ENCODE results near the gene PDXP. TPM values are rescaled to one million over a fixed set of nuclear protein-coding genes. Genes with fewer than 3 reads are reported as not detected.

PDXP gene
- total and polyA plus RNA-seq, 2 of the 4 experiments (the other 2 are of a cell fraction) = 5.4 to 24.1 TPM

GRCh38 chr22:37621352-37621860 lies 37.1 kb upstream of the PDXP start:
- BruUV-seq (replicated peaks) = no TSS peak
- Histone ChIP-seq H3K4me3 (ENCODE audit: insufficient read depth, low read depth, low read length) (no peak overlapping the region), H3K9me3 (ENCODE audit: control insufficient read depth, insufficient read depth, low read length) (no peaks in the 10 kb centered on the region), H3K27me3 (ENCODE audit: control insufficient read depth, insufficient read depth, low read length) (no peaks in the 10 kb centered on the region), H3K9me1 (ENCODE audit: insufficient read depth, low read length) (no peaks in the 10 kb centered on the region), H3K79me1 (ENCODE audit: low read depth in 1 of 2, low read length in 2 of 2) (peaks cover 0 to 15% of the 10 kb centered on the region in 2 experiments; a peak in 2 of 4 replicates), H4K8ac (ENCODE audit: low read depth in 2 of 2, low read length in 2 of 2) (no peak overlapping the region), H2BK5ac (ENCODE audit: low read depth, low read length, poor library complexity, severe bottlenecking) (no peak overlapping the region), H2BK120ac (ENCODE audit: low read depth, low read length) (no peak overlapping the region), H3K4ac (ENCODE audit: low read depth, low read length) (no peak overlapping the region), H2BK20ac (ENCODE audit: low read depth, low read length) (no peak overlapping the region), H3K36me3 (ENCODE audit: control insufficient read depth, insufficient read depth, low read length) (peaks cover 57% of the 10 kb centered on the region), H3K18ac (ENCODE audit: low read depth, low read length) (no peak overlapping the region), H4K20me1 (ENCODE audit: insufficient read depth, low read length) (no peaks in the 10 kb centered on the region), H3K14ac (replicated peaks; ENCODE audit: low read depth, low read length) (no peak overlapping the region), H3K9ac (ENCODE audit: low read depth, low read length) (no peak overlapping the region), H3K23ac (ENCODE audit: low read depth, low read length) (no peak overlapping the region), H4K5ac (ENCODE audit: low read depth, low read length) (no peak overlapping the region), H2AFZ (replicated peaks; ENCODE audit: low read length, poor library complexity) (no peak overlapping the region), H3K56ac (ENCODE audit: extremely low read depth, insufficient read depth, low read length) (no peak overlapping the region), H3K27ac (ENCODE audit: insufficient read depth, low read length) (no peak overlapping the region), H3K4me2 (ENCODE audit: low read depth, low read length) (no peak overlapping the region), H2BK15ac (ENCODE audit: low read depth, low read length) (no peak overlapping the region), H4K91ac (ENCODE audit: insufficient read depth, low read depth, low read length) (no peak overlapping the region), H2AK9ac (replicated peaks; ENCODE audit: low read depth, low read length, poor library complexity) (no peak overlapping the region), H3K4me1 (ENCODE audit: control insufficient read depth, insufficient read depth, low read length) (peaks cover 3% of the 10 kb centered on the region; the same call in 1 of the 2 replicates), H2AK5ac (ENCODE audit: low read depth, low read length) (no peak overlapping the region)
- 100% methylated on average over 2 of the region's 12 CpGs; no CpG with 5 or more reads in 1 of the 2 experiments for WGBS, 2 experiments (ENCODE audit: extremely low coverage in 2 of 2, insufficient read length in 1 of 2)
- intact Hi-C loops (cut with micrococcal nuclease) = no loop called here
- dilution Hi-C loops (cut with HindIII; ENCODE audit: low sequenced_read_pairs, unreplicated experiment) = no loop called here
- DNase-seq (no peak), ATAC-seq (ENCODE audit: low read depth) (no peak)
- TF ChIP-seq BHLHE40 (IDR thresholded peaks at IDR 0.05; ENCODE audit: low read depth, low read length) (no peak), CTCF (conservative IDR thresholded peaks at IDR 0.05; ENCODE audit: low read depth, low read length) (no peak), SMC3 (IDR thresholded peaks at IDR 0.05; ENCODE audit: low read depth, low read length) (no peak), ELK1 (IDR thresholded peaks at IDR 0.05; ENCODE audit: borderline replicate concordance, low read depth, low read length) (no peak), MAZ (IDR thresholded peaks at IDR 0.05; ENCODE audit: borderline replicate concordance, low read depth, low read length) (no peak), POLR2A (IDR thresholded peaks at IDR 0.05; ENCODE audit: low read depth, low read length) (no peak), CHD1 (IDR thresholded peaks at IDR 0.05; ENCODE audit: low read depth, low read length) (no peak)
- ChIA-PET POLR2A (ENCODE audit: unreplicated experiment) (interaction anchor here (1.1 kb wide), 1 partner anchor 37 kb away, joined by 3 read pairs; the partner anchor contains the start of gene PDXP), CTCF (no interaction called here)
- in situ Hi-C loops (cut with MboI; ENCODE audit: low sequenced_read_pairs) = no loop called here
